Ishikawa (cell line): ENCODE data around the gene NAP1L5.

Experiments
- CEBPB ChIP-seq: IDR thresholded peaks from 2 replicates; pipeline ENCODE4 v1.6.1; 2012
- CREB1 ChIP-seq: IDR thresholded peaks from 2 replicates; pipeline ENCODE4 v1.6.1; 2012; ENCODE audit warnings: low read depth
- EGR1 ChIP-seq: IDR thresholded peaks from 2 replicates; pipeline ENCODE4 v1.6.1; 2012
- EP300 ChIP-seq: IDR thresholded peaks from 2 replicates; pipeline ENCODE4 v1.6.1; 2012; ENCODE audit warnings: borderline replicate concordance
- FOXM1 ChIP-seq: IDR thresholded peaks from 2 replicates; pipeline ENCODE4 v1.6.1; 2012; ENCODE audit warnings: low read depth, borderline replicate concordance
- NFIC ChIP-seq: IDR thresholded peaks from 2 replicates; pipeline ENCODE4 v1.6.1; 2012
- RAD21 ChIP-seq: IDR thresholded peaks from 2 replicates; pipeline ENCODE4 v1.6.1; 2012; ENCODE audit warnings: low read depth
- TAF1 ChIP-seq: IDR thresholded peaks from 2 replicates; pipeline ENCODE4 v1.6.1; 2012; ENCODE audit warnings: low read depth, mild to moderate bottlenecking
- TCF12 ChIP-seq: IDR thresholded peaks from 2 replicates; pipeline ENCODE4 v1.6.1; 2012; ENCODE audit warnings: low read depth
- TEAD4 ChIP-seq: IDR thresholded peaks from 2 replicates; pipeline ENCODE4 v1.6.1; 2012
- YY1 ChIP-seq: IDR thresholded peaks from 2 replicates; pipeline ENCODE4 v1.6.1; 2012; ENCODE audit warnings: low read depth
- ZBTB7A ChIP-seq: IDR thresholded peaks from 2 replicates; pipeline ENCODE4 v1.6.1; 2012; ENCODE audit warnings: low read depth
- TF ChIP-seq, protein P1 (sequence below): IDR thresholded peaks from 2 replicates; pipeline ENCODE4 v1.6.1; 2012; ENCODE audit warnings: low read depth, mild to moderate bottlenecking
- TF ChIP-seq, protein P2 (sequence below): IDR thresholded peaks from 2 replicates; pipeline ENCODE4 v1.6.1; 2012
- TF ChIP-seq, protein P3 (sequence below): IDR thresholded peaks from 2 replicates; pipeline ENCODE4 v1.6.1; 2012

NAP1L5 gene

DNA sequence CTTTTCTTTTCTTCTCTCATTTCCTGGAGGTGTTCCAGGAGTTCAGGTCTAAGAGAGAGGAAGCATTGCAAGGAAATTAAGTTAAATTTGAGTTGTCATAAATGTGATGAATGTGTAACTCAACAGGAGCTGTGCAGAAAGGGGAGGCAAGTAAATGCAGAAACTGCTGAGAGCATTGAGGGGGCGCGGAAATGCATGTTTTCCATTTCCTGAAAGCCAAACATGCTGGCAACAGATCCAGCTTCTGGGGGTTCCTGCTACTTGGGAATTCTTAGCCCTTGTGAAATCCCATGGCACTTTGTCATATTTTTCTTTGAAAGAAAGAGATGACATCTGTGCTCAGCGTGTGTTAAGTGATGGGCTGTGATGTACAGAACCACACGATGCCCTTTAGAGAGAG lies 33.8 kb upstream of the NAP1L5 start:
- TF ChIP-seq EGR1, result no peak
- no peak for TF ChIP-seq YY1
- no peak for TF ChIP-seq NFIC
- TF ChIP-seq TAF1, result no peak
- TF ChIP-seq RAD21, result no peak
- no peak for TF ChIP-seq TEAD4
- TF ChIP-seq CEBPB, result no peak
- no peak for TF ChIP-seq FOXM1
- no peak for TF ChIP-seq EP300
- TF ChIP-seq, protein P1, sequence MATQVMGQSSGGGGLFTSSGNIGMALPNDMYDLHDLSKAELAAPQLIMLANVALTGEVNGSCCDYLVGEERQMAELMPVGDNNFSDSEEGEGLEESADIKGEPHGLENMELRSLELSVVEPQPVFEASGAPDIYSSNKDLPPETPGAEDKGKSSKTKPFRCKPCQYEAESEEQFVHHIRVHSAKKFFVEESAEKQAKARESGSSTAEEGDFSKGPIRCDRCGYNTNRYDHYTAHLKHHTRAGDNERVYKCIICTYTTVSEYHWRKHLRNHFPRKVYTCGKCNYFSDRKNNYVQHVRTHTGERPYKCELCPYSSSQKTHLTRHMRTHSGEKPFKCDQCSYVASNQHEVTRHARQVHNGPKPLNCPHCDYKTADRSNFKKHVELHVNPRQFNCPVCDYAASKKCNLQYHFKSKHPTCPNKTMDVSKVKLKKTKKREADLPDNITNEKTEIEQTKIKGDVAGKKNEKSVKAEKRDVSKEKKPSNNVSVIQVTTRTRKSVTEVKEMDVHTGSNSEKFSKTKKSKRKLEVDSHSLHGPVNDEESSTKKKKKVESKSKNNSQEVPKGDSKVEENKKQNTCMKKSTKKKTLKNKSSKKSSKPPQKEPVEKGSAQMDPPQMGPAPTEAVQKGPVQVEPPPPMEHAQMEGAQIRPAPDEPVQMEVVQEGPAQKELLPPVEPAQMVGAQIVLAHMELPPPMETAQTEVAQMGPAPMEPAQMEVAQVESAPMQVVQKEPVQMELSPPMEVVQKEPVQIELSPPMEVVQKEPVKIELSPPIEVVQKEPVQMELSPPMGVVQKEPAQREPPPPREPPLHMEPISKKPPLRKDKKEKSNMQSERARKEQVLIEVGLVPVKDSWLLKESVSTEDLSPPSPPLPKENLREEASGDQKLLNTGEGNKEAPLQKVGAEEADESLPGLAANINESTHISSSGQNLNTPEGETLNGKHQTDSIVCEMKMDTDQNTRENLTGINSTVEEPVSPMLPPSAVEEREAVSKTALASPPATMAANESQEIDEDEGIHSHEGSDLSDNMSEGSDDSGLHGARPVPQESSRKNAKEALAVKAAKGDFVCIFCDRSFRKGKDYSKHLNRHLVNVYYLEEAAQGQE, result no peak
- TF ChIP-seq, protein P2, sequence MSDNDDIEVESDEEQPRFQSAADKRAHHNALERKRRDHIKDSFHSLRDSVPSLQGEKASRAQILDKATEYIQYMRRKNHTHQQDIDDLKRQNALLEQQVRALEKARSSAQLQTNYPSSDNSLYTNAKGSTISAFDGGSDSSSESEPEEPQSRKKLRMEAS, result no peak
- TF ChIP-seq, protein P3, sequence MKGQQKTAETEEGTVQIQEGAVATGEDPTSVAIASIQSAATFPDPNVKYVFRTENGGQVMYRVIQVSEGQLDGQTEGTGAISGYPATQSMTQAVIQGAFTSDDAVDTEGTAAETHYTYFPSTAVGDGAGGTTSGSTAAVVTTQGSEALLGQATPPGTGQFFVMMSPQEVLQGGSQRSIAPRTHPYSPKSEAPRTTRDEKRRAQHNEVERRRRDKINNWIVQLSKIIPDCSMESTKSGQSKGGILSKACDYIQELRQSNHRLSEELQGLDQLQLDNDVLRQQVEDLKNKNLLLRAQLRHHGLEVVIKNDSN, result no peak
- no peak for TF ChIP-seq TCF12
- no peak for TF ChIP-seq ZBTB7A
- no peak for TF ChIP-seq CREB1

DNA sequence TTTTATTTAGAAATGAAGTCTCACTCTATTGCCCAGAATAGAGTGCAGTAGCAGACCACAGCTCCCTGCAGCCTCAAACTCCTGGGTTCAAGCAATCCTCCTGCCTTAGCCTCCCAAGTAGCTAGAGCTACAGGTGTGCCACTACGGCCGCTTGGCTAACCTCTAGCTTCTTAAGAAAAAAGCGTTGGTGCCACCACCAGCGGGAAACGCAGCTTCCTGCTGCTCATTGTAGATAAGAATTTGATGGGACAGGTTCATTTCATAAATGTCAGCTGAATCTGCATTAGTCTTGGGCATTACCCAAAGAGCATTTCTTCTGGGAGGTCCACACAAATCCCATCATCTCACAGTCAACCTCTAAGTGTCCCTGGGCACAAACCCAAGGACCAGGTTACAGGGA lies 33.2 kb upstream of the NAP1L5 start:
- TF ChIP-seq NFIC (no peak), EP300 (no peak), CEBPB (no peak), TAF1 (no peak), EGR1 (no peak), YY1 (no peak), FOXM1 (no peak), TCF12 (no peak), ZBTB7A (no peak)
- TF ChIP-seq, protein P2, result no peak
- TF ChIP-seq, protein P1, result no peak
- TF ChIP-seq, protein P3, result no peak

DNA sequence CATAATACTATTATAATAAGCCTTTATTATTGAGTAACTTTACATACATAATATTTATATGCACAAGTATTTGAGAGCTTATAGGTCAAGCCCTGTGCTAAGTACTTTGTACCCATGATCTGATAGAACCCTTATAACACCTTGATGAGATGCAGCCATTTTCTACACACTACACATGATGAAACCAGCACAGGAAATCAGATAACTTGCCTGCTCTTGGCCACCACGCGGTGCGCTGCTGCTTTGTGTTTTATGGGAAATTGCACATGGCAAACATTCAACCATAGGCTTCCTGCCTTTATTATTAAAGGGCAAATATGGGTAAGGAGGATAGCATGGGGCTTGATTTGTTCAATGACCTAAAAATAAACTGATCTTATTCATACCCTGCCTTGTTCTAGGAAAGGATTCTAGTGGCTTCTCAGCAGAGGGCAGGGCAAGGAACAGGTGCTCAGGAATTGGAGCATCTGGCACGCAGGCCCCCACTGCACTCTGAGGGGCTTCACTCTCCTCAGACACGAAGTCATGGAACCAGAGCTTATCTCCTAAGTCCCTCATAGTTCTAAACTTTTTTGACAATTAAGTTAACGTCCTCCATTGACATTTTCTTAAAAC lies 31.6 kb upstream of the NAP1L5 start:
- TF ChIP-seq TAF1 (no peak), NFIC (no peak), TCF12 (no peak)

DNA sequence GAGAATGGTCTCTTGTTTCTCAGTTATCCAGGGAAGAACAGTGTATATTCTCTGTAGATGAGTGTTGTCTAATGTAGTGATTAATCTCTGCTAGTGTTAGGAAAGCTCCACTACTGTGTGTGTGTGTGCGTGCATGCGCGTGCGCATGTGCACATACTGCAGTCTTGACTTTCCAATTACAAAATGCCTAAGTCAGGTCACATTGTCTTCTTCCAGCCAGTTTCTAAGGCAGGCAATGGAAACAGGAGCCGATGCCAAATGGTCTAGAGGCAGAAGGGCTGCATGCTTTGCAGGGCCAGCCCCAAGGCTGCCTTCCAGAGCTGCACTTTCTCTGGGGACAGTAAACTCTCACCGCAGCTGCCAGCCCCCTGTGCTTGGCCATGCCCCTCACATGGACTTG lies 30.5 kb upstream of the NAP1L5 start:
- TF ChIP-seq EP300, result no peak
- no peak for TF ChIP-seq ZBTB7A

DNA sequence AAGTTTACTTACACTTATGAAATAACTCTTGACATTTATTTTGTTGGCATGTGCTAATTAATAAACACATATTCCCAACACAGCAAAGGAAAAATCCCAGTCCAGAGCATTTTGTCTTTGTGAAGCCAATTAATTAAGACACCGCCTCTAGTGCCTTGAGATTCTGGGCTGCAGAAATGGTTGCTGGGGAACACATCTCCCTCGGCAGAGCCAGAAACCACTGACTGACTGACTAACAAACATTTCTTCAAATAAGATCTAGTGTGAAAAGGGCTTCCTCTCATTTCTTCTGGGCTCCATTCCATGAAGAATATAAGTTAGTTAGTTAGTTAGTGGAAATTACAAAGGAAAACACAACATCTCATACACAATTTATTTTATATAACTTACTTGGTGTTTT lies 28.4 kb upstream of the NAP1L5 start:
- no peak for TF ChIP-seq TEAD4
- TF ChIP-seq ZBTB7A, result no peak
- TF ChIP-seq FOXM1, result no peak
- no peak for TF ChIP-seq NFIC
- TF ChIP-seq, protein P1, result no peak
- no peak for TF ChIP-seq CREB1
